ENCODE results near the gene KIF2B. TPM values are rescaled to one million over a fixed set of nuclear protein-coding genes. Genes with fewer than 3 reads are reported as not detected.

KIF2B gene, protein sequence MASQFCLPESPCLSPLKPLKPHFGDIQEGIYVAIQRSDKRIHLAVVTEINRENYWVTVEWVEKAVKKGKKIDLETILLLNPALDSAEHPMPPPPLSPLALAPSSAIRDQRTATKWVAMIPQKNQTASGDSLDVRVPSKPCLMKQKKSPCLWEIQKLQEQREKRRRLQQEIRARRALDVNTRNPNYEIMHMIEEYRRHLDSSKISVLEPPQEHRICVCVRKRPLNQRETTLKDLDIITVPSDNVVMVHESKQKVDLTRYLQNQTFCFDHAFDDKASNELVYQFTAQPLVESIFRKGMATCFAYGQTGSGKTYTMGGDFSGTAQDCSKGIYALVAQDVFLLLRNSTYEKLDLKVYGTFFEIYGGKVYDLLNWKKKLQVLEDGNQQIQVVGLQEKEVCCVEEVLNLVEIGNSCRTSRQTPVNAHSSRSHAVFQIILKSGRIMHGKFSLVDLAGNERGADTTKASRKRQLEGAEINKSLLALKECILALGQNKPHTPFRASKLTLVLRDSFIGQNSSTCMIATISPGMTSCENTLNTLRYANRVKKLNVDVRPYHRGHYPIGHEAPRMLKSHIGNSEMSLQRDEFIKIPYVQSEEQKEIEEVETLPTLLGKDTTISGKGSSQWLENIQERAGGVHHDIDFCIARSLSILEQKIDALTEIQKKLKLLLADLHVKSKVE
- not detected for total RNA-seq

DNA sequence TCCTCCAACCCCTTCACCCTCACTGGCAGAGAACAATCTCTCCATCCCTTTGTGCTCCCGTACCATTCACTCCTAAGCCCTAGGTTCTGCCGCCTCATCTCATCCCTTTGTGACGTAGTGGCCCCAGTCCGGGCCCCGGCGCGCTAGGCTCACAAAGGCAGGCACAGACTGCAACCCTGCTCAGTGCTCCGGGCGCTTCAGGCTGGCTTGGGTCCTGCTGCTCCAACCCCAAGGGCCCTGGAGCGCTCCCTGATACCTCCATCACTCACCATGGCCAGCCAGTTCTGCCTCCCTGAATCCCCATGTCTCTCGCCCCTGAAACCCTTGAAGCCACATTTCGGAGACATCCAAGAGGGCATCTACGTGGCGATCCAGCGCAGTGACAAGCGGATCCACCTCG lies at the start of gene KIF2B:
TSS of gene KIF2B (plus strand) at position 164 of the 400 bp plus-strand sequence. CDS start at position 271, 107 bp downstream.
- no peak for DNase-seq (ENCODE audit: low spot score in 2 of 2)
- WGBS, 2 donors, result 90 to 92% methylated on average over 17 of the region's 17 CpGs
- H3K4me3 ChIP-seq (ENCODE audit: low read depth, poor library complexity, severe bottlenecking), result no peak within 1 kb of the TSS
- no peak for TF ChIP-seq POLR2A (IDR thresholded peaks at IDR 0.05)
- TF ChIP-seq, protein P1, sequence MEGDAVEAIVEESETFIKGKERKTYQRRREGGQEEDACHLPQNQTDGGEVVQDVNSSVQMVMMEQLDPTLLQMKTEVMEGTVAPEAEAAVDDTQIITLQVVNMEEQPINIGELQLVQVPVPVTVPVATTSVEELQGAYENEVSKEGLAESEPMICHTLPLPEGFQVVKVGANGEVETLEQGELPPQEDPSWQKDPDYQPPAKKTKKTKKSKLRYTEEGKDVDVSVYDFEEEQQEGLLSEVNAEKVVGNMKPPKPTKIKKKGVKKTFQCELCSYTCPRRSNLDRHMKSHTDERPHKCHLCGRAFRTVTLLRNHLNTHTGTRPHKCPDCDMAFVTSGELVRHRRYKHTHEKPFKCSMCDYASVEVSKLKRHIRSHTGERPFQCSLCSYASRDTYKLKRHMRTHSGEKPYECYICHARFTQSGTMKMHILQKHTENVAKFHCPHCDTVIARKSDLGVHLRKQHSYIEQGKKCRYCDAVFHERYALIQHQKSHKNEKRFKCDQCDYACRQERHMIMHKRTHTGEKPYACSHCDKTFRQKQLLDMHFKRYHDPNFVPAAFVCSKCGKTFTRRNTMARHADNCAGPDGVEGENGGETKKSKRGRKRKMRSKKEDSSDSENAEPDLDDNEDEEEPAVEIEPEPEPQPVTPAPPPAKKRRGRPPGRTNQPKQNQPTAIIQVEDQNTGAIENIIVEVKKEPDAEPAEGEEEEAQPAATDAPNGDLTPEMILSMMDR (IDR thresholded peaks at IDR 0.05), result no peak
- intact Hi-C loops (cut with DNase I; ENCODE audit: low total_unique reads), result no loop called here

- 61 to 75% methylated on average over 2 of the region's 2 CpGs for WGBS, 2 donors
- intact Hi-C loops (cut with DNase I; ENCODE audit: low total_unique reads), result no loop called here
- TF ChIP-seq, protein P1 (IDR thresholded peaks at IDR 0.05), result no peak
- no peak for TF ChIP-seq POLR2A (IDR thresholded peaks at IDR 0.05)
- H3K4me3 ChIP-seq (ENCODE audit: low read depth, poor library complexity, severe bottlenecking), result no peak overlapping the region
- DNase-seq (ENCODE audit: low spot score in 2 of 2), result no peak
These were observed 42.4 kb upstream of the KIF2B start for GRCh38 chr17:53780320-53780719.

DNA sequence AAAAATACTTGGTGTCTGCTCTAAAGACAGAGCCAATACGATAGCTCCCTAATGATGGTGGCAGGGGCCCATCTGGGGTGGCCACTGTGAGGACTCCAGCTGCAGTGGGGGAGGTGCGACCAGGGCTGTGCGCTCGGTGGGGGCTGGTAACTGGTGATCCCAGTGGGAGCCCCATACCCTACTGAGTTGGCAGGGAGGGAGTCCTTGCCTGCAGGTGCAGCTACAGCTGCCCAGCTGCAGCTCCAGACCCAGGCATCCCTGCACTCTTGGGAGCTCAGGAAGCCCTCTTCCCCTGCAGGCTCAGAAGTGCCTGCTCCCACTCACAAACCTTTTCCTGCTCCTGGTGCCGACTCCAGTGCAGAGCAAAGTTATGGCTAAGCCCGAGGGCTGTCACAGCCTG lies 31.2 kb upstream of the KIF2B start:
- H3K4me3 ChIP-seq (ENCODE audit: low read depth, poor library complexity, severe bottlenecking), result no peak overlapping the region
- TF ChIP-seq POLR2A (IDR thresholded peaks at IDR 0.05), result no peak
- TF ChIP-seq, protein P1 (IDR thresholded peaks at IDR 0.05), result no peak
- no peak for DNase-seq (ENCODE audit: low spot score in 2 of 2)
- WGBS, 2 donors, result 80 to 89% methylated on average over 6 of the region's 6 CpGs
- intact Hi-C loops (cut with DNase I; ENCODE audit: low total_unique reads), result no loop called here

DNA sequence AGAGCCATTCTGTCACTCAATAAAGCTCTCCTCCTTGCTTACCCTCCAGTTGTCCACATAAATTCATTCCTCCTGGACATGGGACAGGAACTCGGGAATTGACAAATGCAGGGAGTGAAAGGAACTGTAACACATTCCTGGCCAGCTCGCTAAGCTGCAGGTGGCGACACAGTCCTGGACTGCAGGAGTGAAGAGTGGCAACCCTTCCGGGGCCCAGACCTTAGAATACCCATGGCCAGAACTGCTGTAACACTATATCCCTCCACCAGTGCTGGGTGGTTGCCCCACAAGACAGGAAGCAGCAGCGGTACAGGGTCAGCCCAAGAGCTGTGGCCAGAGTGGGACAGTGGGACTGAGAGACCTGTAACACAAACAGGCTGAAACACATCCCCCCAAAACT lies 30.3 kb upstream of the KIF2B start:
- WGBS, 2 donors, result 89 to 93% methylated on average over 5 of the region's 5 CpGs
- no peak overlapping the region for H3K4me3 ChIP-seq (ENCODE audit: low read depth, poor library complexity, severe bottlenecking)
- no peak for DNase-seq (ENCODE audit: low spot score in 2 of 2)
- intact Hi-C loops (cut with DNase I; ENCODE audit: low total_unique reads), result no loop called here
- no peak for TF ChIP-seq POLR2A (IDR thresholded peaks at IDR 0.05)

- TF ChIP-seq, protein P1 (IDR thresholded peaks at IDR 0.05), result no peak
- TF ChIP-seq POLR2A (IDR thresholded peaks at IDR 0.05), result no peak
- intact Hi-C loops (cut with DNase I; ENCODE audit: low total_unique reads), result no loop called here
- H3K4me3 ChIP-seq (ENCODE audit: low read depth, poor library complexity, severe bottlenecking), result no peak overlapping the region
- no peak for DNase-seq (ENCODE audit: low spot score in 2 of 2)
- 45 to 63% methylated on average over 5 of the region's 5 CpGs for WGBS, 2 donors
These were observed 29.7 kb upstream of the KIF2B start for GRCh38 chr17:53792997-53793396.

GRCh38 chr17:53794875-53795274 lies 27.9 kb upstream of the KIF2B start:
- DNase-seq (ENCODE audit: low spot score in 2 of 2), result no peak
- TF ChIP-seq, protein P1 (IDR thresholded peaks at IDR 0.05), result no peak
- no peak for TF ChIP-seq POLR2A (IDR thresholded peaks at IDR 0.05)
- H3K4me3 ChIP-seq (ENCODE audit: low read depth, poor library complexity, severe bottlenecking), result no peak overlapping the region

More at GRCh38 chr17:53794875-53795274, 27.9 kb upstream of the KIF2B start:
- intact Hi-C loops (cut with DNase I; ENCODE audit: low total_unique reads), result no loop called here

Data from lower leg skin (tissue), 4 donors.